DND-41 (cell line): Measurements from ENCODE around the gene MRPL4.

Experiments used
- ATAC-seq: fragments of 200-7000 bp; cut with Tn5 transposase; 3 replicates; pipeline ENCODE4 v1.9.1; 2021; ENCODE audit warnings: low read depth; ENCODE audit not compliant: insufficient read depth
- DNase-seq: peaks from one replicate; pipeline ENCODE4 v3.0.0-alpha.2; 2020
- H2AFZ ChIP-seq: 2 replicates; pipeline ENCODE4 v1.6.0; 2012; ENCODE audit warnings: low read depth, low read length
- H3K27ac ChIP-seq: 2 replicates; pipeline ENCODE4 v1.5.1; 2012; ENCODE audit warnings: low read length, inconsistent platforms
- H3K27me3 ChIP-seq: fragments of 200-600 bp; sonication (generic); 2 replicates; pipeline ENCODE4 v1.6.0; 2012; ENCODE audit warnings: low read length, mild to moderate bottlenecking, inconsistent platforms; ENCODE audit not compliant: insufficient read depth, poor library complexity
- H3K36me3 ChIP-seq: 2 replicates; pipeline ENCODE4 v1.5.1; 2012; ENCODE audit warnings: low read length, inconsistent platforms; ENCODE audit not compliant: insufficient read depth
- H3K4me1 ChIP-seq: 2 replicates; pipeline ENCODE4 v1.5.1; 2012; ENCODE audit warnings: mild to moderate bottlenecking, low read length; ENCODE audit not compliant: insufficient read depth
- H3K4me2 ChIP-seq: 2 replicates; pipeline ENCODE4 v1.6.0; 2012; ENCODE audit warnings: mild to moderate bottlenecking, moderate library complexity, low read length, inconsistent platforms; ENCODE audit not compliant: insufficient read depth
- H3K4me3 ChIP-seq, 2 experiments: fragments of 200-600 bp in 1 of 2; shearing (Covaris generic) in 1 of 2; 2 replicates each; pipeline ENCODE4 v1.5.1; 2012 to 2016; ENCODE audit warnings: inconsistent platforms in 2 of 2, low read length in 2 of 2, mild to moderate bottlenecking in 2 of 2, low read depth in 1 of 2, moderate library complexity in 1 of 2
- H3K79me2 ChIP-seq: 2 replicates; pipeline ENCODE4 v1.6.0; 2012; ENCODE audit warnings: low read length, inconsistent platforms; ENCODE audit not compliant: insufficient read depth
- H3K9ac ChIP-seq: 2 replicates; pipeline ENCODE4 v1.6.0; 2012; ENCODE audit warnings: low read depth, mild to moderate bottlenecking, inconsistent platforms, low read length, moderate library complexity
- H3K9me3 ChIP-seq: 2 replicates; pipeline ENCODE4 v1.5.1; 2012; ENCODE audit warnings: low read length, moderate library complexity, mild to moderate bottlenecking, inconsistent platforms; ENCODE audit not compliant: insufficient read depth, severe bottlenecking
- H4K20me1 ChIP-seq: 2 replicates; pipeline ENCODE4 v1.6.0; 2012; ENCODE audit warnings: low read length; ENCODE audit not compliant: insufficient read depth
- CTCF ChIP-seq: IDR thresholded peaks from 2 replicates; pipeline ENCODE4 v1.5.1; 2012; ENCODE audit warnings: borderline replicate concordance, low read length, moderate library complexity, mild to moderate bottlenecking; ENCODE audit not compliant: poor library complexity, severe bottlenecking; ENCODE audit errors: extremely low read depth
- EZH2 ChIP-seq: IDR thresholded peaks from 3 replicates; pipeline ENCODE4 v1.6.1; 2012; ENCODE audit warnings: borderline replicate concordance, low read depth, mild to moderate bottlenecking, moderate library complexity, low read length, inconsistent platforms; ENCODE audit not compliant: severe bottlenecking

Gene MRPL4

GRCh38 chr19:10292206-10292788 is 40.3 kb downstream of the MRPL4 start:
- DNase-seq = no peak
- Histone ChIP-seq H3K9ac (no peak overlapping the region), H3K27me3 (no peaks in the 10 kb centered on the region), H3K27ac (no peak overlapping the region), H3K4me3 (no peak overlapping the region), H3K9me3 (no peaks in the 10 kb centered on the region), H3K4me2 (no peak overlapping the region), H4K20me1 (no peaks in the 10 kb centered on the region), H3K4me1 (peaks cover 3% of the 10 kb centered on the region), H3K79me2 (no peaks in the 10 kb centered on the region), H3K36me3 (no peaks in the 10 kb centered on the region), H2AFZ (no peak overlapping the region)
- TF ChIP-seq CTCF = no peak
- TF ChIP-seq EZH2 = no peak
- no peak for ATAC-seq

GRCh38 chr19:10292789-10293636 is 41.0 kb downstream of the MRPL4 start:
- Histone ChIP-seq H3K27ac (no peak overlapping the region), H3K79me2 (no peaks in the 10 kb centered on the region), H3K27me3 (no peaks in the 10 kb centered on the region), H3K4me3 (no peak overlapping the region), H2AFZ (no peak overlapping the region), H3K4me2 (no peak overlapping the region), H3K9ac (no peak overlapping the region), H3K36me3 (no peaks in the 10 kb centered on the region), H4K20me1 (no peaks in the 10 kb centered on the region), H3K9me3 (no peaks in the 10 kb centered on the region), H3K4me1 (no peaks in the 10 kb centered on the region)
- DNase-seq = no peak
- ATAC-seq = no peak
- TF ChIP-seq CTCF = no peak
- no peak for TF ChIP-seq EZH2

GRCh38 chr19:10293637-10294367 is 41.8 kb downstream of the MRPL4 start:
- H4K20me1 ChIP-seq = no peaks in the 10 kb centered on the region
- H3K9me3 ChIP-seq = no peaks in the 10 kb centered on the region
- no peaks in the 10 kb centered on the region for H3K36me3 ChIP-seq
- H3K4me2 ChIP-seq = no peak overlapping the region
- H3K4me3 ChIP-seq = no peak overlapping the region
- ATAC-seq = no peak
- H3K27ac ChIP-seq = no peak overlapping the region
- DNase-seq = no peak
- H2AFZ ChIP-seq = no peak overlapping the region
- TF ChIP-seq CTCF (no peak), EZH2 (no peak)
- H3K4me1 ChIP-seq = no peaks in the 10 kb centered on the region
- no peaks in the 10 kb centered on the region for H3K27me3 ChIP-seq
- no peak overlapping the region for H3K9ac ChIP-seq
- H3K79me2 ChIP-seq = no peaks in the 10 kb centered on the region
